ENCODE results near the gene DDX1. TPM values are rescaled to one million over a fixed set of nuclear protein-coding genes. Genes with fewer than 3 reads are reported as not detected.

Gene DDX1
- total RNA-seq, 1 donor from 2014 or later, result 103 TPM

DNA sequence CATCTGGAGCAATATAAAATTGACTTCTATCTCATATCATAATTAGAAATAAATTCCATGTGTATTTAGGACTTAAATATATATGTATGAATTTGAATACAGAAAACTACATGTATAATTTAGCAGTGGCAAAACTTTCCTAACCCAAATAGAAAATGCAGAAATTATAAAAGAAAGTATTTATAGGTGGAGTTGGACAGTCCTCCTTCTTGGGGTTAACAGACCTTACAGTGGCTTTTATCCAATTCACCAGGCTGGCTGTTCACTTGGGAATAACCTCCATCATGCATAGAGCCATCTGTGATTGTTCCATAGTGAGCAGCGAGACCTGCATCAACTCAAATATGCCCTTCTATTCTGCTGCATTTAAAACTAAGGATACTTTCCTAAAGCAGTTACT lies 8.3 kb downstream of the DDX1 start:
- no peak overlapping the region for H3K27ac Mint-ChIP-seq
- no peak overlapping the region for H2AFZ ChIP-seq (replicated peaks)

DNA sequence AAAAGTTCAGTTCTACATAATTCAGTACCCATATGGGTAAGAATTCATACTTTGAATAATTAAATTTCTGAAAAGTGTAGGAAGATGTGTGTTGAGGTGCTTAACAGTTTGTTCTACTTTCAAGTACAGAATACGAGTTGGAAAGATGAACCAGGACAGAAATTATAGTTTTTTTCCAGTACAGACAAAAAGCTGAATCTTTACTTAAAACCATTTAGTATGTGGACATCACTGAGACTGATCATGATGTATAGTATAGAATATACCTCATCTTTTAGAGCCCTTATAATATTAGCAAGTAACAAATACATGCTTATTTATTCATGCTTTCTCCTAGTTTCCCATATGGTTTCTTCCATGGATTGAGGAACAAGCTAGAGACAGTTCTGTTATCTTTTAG lies 10.0 kb downstream of the DDX1 start:
- Mint-ChIP-seq H3K36me3 (peaks cover 46% of the 10 kb centered on the region), H3K4me1 (no peaks in the 10 kb centered on the region)

More for the DNA sequence above, 8.3 kb downstream of the DDX1 start:
- Histone ChIP-seq H3K79me2 (ENCODE audit: low read depth) (peaks cover 1% of the 10 kb centered on the region), H3K4me3 (no peak overlapping the region), H3K27ac (no peak overlapping the region), H3K4me1 (no peaks in the 10 kb centered on the region), H3F3A (ENCODE audit: low read depth) (no peaks in the 10 kb centered on the region), H4K20me1 (ENCODE audit: low read depth) (no peaks in the 10 kb centered on the region), H3K9ac (no peak overlapping the region), H3K27me3 (no peaks in the 10 kb centered on the region), H3K9me3 (ENCODE audit: low read depth) (no peaks in the 10 kb centered on the region), H3K36me3 (peaks cover 47% of the 10 kb centered on the region), H3K4me2 (no peak overlapping the region)
- Mint-ChIP-seq H3K27me3 (ENCODE audit: insufficient read depth, low read depth) (no peaks in the 10 kb centered on the region), H3K36me3 (peaks cover 42% of the 10 kb centered on the region), H3K9me3 (no peaks in the 10 kb centered on the region), H3K4me1 (no peaks in the 10 kb centered on the region), H3K4me3 (no peak overlapping the region)
- no peak for DNase-seq (ENCODE audit: low spot score)
- TF ChIP-seq EZH2 (IDR thresholded peaks at IDR 0.05) (no peak), EZH2phosphoT487 (IDR thresholded peaks at IDR 0.05) (no peak), CTCF (IDR thresholded peaks at IDR 0.05) (no peak)

DNA sequence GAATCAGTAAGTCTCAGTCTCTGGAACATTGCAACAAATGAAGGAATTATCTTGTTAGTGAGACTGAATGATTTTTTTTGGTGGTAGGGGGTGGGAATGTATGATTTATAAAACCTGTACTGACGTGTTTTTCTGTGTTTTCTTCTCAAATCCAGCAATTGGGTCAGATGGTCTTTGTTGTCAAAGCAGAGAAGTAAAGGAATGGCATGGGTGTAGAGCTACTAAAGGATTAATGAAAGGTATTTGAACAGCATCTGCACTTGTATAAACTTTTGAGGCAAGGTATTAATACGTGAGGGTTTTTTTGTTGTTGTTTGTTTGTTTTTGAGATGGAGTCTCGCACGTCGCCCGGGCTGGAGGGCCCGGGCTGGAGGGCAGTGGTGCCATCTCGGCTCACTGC lies 10.7 kb downstream of the DDX1 start:
- no peaks in the 10 kb centered on the region for H3K27me3 ChIP-seq
- no peak overlapping the region for H3K9ac ChIP-seq
- DNase-seq (ENCODE audit: low spot score), result no peak
- no peaks in the 10 kb centered on the region for H3K4me1 ChIP-seq
- Mint-ChIP-seq H3K4me1 (no peaks in the 10 kb centered on the region), H3K27ac (no peak overlapping the region), H3K36me3 (peaks cover 44% of the 10 kb centered on the region), H3K27me3 (ENCODE audit: insufficient read depth, low read depth) (no peaks in the 10 kb centered on the region), H3K9me3 (no peaks in the 10 kb centered on the region), H3K4me3 (no peak overlapping the region)
- no peak overlapping the region for H3K4me3 ChIP-seq
- no peak overlapping the region for H2AFZ ChIP-seq (replicated peaks)
- H3K27ac ChIP-seq, result no peak overlapping the region
- TF ChIP-seq EZH2phosphoT487 (IDR thresholded peaks at IDR 0.05), result no peak
- TF ChIP-seq CTCF (IDR thresholded peaks at IDR 0.05), result no peak
- no peak for TF ChIP-seq EZH2 (IDR thresholded peaks at IDR 0.05)
- peaks cover 52% of the 10 kb centered on the region for H3K36me3 ChIP-seq
- H3K9me3 ChIP-seq (ENCODE audit: low read depth), result no peaks in the 10 kb centered on the region
- H3F3A ChIP-seq (ENCODE audit: low read depth), result no peaks in the 10 kb centered on the region
- no peaks in the 10 kb centered on the region for H3K79me2 ChIP-seq (ENCODE audit: low read depth)
- H4K20me1 ChIP-seq (ENCODE audit: low read depth), result no peaks in the 10 kb centered on the region
- no peak overlapping the region for H3K4me2 ChIP-seq

More for the DNA sequence above, 10.0 kb downstream of the DDX1 start:
- H3F3A ChIP-seq (ENCODE audit: low read depth), result no peaks in the 10 kb centered on the region
- H3K27me3 Mint-ChIP-seq (ENCODE audit: insufficient read depth, low read depth), result no peaks in the 10 kb centered on the region
- H3K4me3 ChIP-seq, result no peak overlapping the region
- H3K79me2 ChIP-seq (ENCODE audit: low read depth), result no peaks in the 10 kb centered on the region
- no peaks in the 10 kb centered on the region for H3K27me3 ChIP-seq
- H3K27ac Mint-ChIP-seq, result no peak overlapping the region
- H3K4me1 ChIP-seq, result no peaks in the 10 kb centered on the region
- H3K9ac ChIP-seq, result no peak overlapping the region
- no peak for TF ChIP-seq CTCF (IDR thresholded peaks at IDR 0.05)
- H3K9me3 Mint-ChIP-seq, result no peaks in the 10 kb centered on the region
- no peak overlapping the region for H3K4me2 ChIP-seq
- no peak overlapping the region for H2AFZ ChIP-seq (replicated peaks)
- DNase-seq (ENCODE audit: low spot score), result no peak
- H3K27ac ChIP-seq, result no peak overlapping the region
- no peaks in the 10 kb centered on the region for H3K9me3 ChIP-seq (ENCODE audit: low read depth)
- peaks cover 49% of the 10 kb centered on the region for H3K36me3 ChIP-seq
- no peak overlapping the region for H3K4me3 Mint-ChIP-seq
- no peaks in the 10 kb centered on the region for H4K20me1 ChIP-seq (ENCODE audit: low read depth)

All from neural progenitor cell (in vitro differentiated cells).